Large intestine (tissue), 3 donors: Measurements from ENCODE around the gene GDPD2. TPM values are rescaled to one million over a fixed set of nuclear protein-coding genes. Genes with fewer than 3 reads are reported as not detected.

Source experiments
- DNase-seq, 2 donors: peaks; one replicate each; pipeline versions ENCODE4 v3.0.0 to v3.0.0-alpha.2; 2013
- H3K27ac ChIP-seq: one replicate; pipeline ENCODE4 v1.5.1; 2013; ENCODE audit warnings: low read length
- H3K27me3 ChIP-seq: 2 replicates; pipeline ENCODE4 v1.6.1; 2013; ENCODE audit warnings: low read length; ENCODE audit not compliant: control insufficient read depth, insufficient read depth
- H3K36me3 ChIP-seq: 2 replicates; pipeline ENCODE4 v1.6.1; 2013; ENCODE audit warnings: low read length; ENCODE audit not compliant: control insufficient read depth, insufficient read depth
- H3K4me1 ChIP-seq: one replicate; pipeline ENCODE4 v1.6.1; 2013; ENCODE audit warnings: low read length; ENCODE audit not compliant: control insufficient read depth, insufficient read depth
- H3K4me3 ChIP-seq: one replicate; pipeline ENCODE4 v1.5.1; 2013; ENCODE audit warnings: low read length
- H3K9me3 ChIP-seq: one replicate; pipeline ENCODE4 v1.6.1; 2013; ENCODE audit warnings: mild to moderate bottlenecking, low read depth, low read length, moderate library complexity; ENCODE audit not compliant: control insufficient read depth
- WGBS: methylation state at CpG from one replicate; pipeline ENCODE4 v1.1.5; 2013; ENCODE audit warnings: low lambda C conversion rate; ENCODE audit not compliant: insufficient coverage; 5-methylcytosine and 5-hydroxymethylcytosine counted together
- polyA plus RNA-seq: library from polyadenylated mRNA; unstranded; fragments of 120-200 nt; gene quantifications from one replicate; pipeline ENCODE4 v1.2.1, GENCODE V29; 2013

Gene GDPD2
- polyA plus RNA-seq, 1 donor, result 19.9 TPM

DNA sequence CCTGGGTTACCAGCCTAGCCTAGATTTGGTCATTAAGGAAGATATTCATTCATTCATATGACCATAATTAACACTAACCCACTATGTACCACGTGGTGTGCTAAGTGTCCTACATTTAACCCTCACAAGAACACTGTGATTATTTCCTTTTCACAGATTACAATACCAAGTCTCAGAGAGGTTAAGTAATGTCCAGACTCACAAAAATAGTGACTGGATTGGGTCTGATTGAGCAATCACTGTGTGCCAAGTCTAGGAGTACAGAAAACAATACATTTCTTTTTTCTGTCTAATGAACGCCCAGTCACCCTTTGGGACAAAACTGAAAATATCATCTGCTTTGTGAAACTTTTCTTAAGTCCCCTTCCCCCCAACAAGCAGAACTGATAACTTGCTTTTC, 13.9 kb downstream of the GDPD2 start:
- Histone ChIP-seq H3K9me3 (no peaks in the 10 kb centered on the region), H3K4me1 (peaks cover 8% of the 10 kb centered on the region), H3K27me3 (peaks cover 26% of the 10 kb centered on the region), H3K36me3 (no peaks in the 10 kb centered on the region), H3K4me3 (no peak overlapping the region), H3K27ac (no peak overlapping the region)
- no CpG with 5 or more reads among the region's 2 CpGs for WGBS
- DNase-seq, result no peak

DNA sequence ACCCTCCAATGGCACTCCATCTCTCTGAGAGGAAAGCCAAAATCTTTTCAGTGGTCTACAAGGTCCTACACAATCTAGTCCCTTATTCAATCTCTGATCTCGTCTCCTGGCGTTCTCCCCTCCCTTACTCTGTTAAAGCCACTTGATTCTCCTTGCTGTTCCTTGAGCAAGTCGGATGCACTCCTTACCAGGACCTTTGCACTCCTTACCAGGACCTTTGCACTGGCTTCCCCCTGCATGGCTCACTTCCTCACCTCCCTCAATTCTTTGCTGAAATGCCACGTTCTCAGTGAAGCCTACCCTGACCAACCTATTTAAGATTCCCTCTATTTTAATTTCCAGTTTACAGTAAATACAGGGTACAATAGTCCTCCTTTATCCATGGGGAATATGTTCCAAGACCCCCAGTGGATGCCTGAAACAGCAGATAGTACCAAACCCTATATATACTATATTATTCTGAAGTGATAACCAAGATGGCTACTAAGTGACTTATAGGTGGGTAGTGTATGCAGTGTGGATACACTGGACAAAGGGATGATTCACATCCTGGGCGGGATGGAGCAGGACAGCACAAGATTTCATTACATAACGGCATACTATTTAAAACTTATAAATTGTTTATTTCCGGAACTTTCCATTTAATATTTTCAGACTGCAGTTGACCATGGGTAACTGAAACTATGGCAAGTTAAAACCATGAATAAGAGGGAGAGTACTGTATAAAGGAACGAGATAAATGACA, 15.0 kb downstream of the GDPD2 start:
- Histone ChIP-seq H3K9me3 (no peaks in the 10 kb centered on the region), H3K4me1 (peaks cover 8% of the 10 kb centered on the region), H3K4me3 (no peak overlapping the region), H3K27ac (no peak overlapping the region), H3K27me3 (peaks cover 31% of the 10 kb centered on the region), H3K36me3 (no peaks in the 10 kb centered on the region)
- WGBS, result no CpG with 5 or more reads among the region's 8 CpGs
- no peak for DNase-seq

DNA sequence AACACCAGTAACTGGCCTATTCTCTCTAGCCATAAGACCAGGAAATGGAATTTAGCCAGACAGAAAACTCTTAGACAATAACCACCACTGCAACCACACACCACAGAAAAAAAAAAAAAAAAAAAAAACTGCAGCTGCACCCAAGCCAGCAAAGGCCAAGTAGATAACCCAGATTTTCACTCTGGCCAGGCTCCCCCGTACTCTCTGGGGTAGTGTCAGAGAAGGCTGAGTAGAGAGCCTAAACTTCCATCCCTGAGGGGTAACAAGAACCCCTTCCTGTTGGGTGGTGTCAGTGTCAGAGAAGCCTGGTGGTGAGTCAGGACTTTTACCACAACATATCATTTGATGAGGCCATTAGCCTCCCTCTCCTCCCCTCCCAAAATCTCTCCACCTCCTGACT, 15.9 kb downstream of the GDPD2 start:
- Histone ChIP-seq H3K27ac (no peak overlapping the region), H3K27me3 (peaks cover 40% of the 10 kb centered on the region), H3K4me3 (no peak overlapping the region), H3K9me3 (no peaks in the 10 kb centered on the region), H3K4me1 (peaks cover 5% of the 10 kb centered on the region), H3K36me3 (no peaks in the 10 kb centered on the region)
- no peak for DNase-seq
- WGBS, result no CpG with 5 or more reads among the region's 1 CpG

DNA sequence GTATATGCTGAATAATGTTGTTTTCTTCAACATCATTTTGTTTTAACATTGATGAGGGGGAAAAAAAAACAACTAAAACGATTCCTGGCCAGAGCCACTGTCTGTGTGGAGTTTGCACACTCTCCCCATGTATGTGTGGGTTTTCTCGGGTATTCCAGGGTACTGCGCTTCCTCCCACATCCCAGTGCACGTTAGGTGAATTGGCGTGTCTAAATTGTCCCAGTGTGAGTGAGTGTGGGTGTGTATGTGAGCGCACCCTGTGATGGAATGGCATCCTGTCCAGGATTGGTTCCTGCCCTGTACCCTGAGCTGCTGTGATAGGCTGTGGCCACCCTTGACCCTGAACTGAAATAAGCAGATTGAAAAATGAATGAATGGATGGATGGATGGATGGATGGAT, 19.1 kb downstream of the GDPD2 start:
- H3K4me3 ChIP-seq, result no peak overlapping the region
- H3K36me3 ChIP-seq, result no peaks in the 10 kb centered on the region
- peaks cover 54% of the 10 kb centered on the region for H3K27me3 ChIP-seq
- no CpG with 5 or more reads among the region's 6 CpGs for WGBS
- no peaks in the 10 kb centered on the region for H3K4me1 ChIP-seq
- no peak overlapping the region for H3K27ac ChIP-seq
- DNase-seq, result no peak
- no peaks in the 10 kb centered on the region for H3K9me3 ChIP-seq

DNA sequence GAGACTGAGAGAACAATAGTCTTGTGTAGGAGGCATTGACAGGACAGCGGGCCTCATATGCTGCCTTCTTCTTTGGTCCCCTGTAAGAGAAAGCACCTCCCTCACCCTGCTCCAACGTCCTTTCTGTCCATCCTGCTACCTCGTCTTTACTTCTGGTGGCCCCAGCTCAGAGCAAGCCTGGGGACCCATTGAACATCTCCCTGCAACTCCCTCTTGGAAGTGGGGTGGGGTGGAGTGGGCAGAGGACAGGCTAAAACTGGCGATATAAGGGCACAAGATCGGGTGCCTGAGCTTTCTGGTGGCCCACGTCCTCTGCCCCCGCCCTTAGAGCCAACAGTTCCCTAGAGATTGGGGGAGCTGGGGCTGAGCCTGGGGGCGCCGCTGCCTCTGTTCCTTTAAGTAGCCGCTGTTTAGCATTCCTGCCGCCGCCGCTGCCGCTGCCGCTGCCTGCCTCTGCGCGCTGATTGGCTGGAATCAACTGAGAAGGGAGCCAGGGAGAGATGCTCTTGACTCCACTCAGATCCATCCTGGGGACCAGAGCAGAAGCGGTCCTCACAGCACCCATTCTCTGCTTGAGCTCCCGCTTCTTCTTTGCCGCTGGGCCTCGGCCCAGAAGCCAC, 21.3 kb downstream of the GDPD2 start, which contains the start of gene DLG3:
Gene DLG3, plus strand, starts transcription at position 510 of the 620 bp plus-strand sequence. CDS start 367 bp downstream, outside the sequence.
- Histone ChIP-seq H3K27ac (no peak within 1 kb of the TSS), H3K27me3 (peaks cover 51% of the 10 kb centered on the region), H3K4me1 (no peaks in the 10 kb centered on the region), H3K36me3 (no peaks in the 10 kb centered on the region), H3K4me3 (no peak within 1 kb of the TSS), H3K9me3 (no peaks in the 10 kb centered on the region)
- WGBS, result no CpG with 5 or more reads among the region's 21 CpGs
- no peak for DNase-seq

DNA sequence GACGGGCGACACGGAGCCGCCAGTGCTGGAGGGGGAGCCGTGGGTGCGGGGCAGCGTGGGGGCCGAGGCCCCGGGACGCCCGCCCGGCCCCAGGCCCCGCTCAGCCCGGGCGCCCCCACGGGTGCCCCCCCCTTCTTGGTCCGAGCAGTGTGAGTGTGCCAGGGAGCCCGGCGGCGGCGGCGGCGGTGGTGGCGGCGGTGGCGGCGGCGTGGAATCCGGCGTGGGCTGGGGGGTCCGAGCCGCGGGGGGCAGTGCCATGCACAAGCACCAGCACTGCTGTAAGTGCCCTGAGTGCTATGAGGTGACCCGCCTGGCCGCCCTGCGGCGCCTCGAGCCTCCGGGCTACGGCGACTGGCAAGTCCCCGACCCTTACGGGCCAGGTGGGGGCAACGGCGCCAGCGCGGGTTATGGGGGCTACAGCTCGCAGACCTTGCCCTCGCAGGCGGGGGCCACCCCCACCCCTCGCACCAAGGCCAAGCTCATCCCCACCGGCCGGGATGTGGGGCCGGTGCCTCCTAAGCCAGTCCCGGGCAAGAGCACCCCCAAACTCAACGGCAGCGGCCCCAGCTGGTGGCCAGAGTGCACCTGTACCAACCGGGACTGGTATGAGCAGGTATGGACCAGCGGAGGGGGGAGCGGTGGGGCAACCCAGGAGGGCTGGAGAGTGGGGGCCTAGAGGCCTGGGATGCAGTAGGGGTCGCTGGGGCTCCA, 22.0 kb downstream of the GDPD2 start:
- no peaks in the 10 kb centered on the region for H3K36me3 ChIP-seq
- H3K27me3 ChIP-seq, result peaks cover 51% of the 10 kb centered on the region
- H3K27ac ChIP-seq, result no peak overlapping the region
- H3K4me3 ChIP-seq, result no peak overlapping the region
- no peak for DNase-seq
- H3K9me3 ChIP-seq, result no peaks in the 10 kb centered on the region
- no peaks in the 10 kb centered on the region for H3K4me1 ChIP-seq
- WGBS, result no CpG with 5 or more reads among the region's 61 CpGs

DNA sequence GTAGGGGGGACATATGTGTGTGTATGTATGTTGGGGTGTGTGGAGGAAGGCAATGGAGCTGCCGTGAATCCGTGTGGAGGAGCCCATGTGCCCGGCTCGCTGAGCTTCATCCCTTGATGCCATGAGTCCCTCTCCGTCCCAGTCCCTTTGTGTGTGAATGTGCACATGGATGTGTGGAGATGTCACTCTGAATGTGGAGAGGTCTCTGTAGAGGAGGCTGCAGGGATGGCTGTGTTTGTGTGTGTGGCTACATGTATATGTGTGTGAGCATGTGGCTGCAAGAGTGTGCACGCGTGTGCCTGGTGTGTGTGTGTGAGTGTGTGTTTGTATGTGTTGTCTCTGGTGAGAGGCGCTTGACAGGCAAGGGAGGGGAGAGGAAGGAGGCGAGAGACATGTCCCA, 22.8 kb downstream of the GDPD2 start:
- peaks cover 50% of the 10 kb centered on the region for H3K27me3 ChIP-seq
- H3K27ac ChIP-seq, result no peak overlapping the region
- no peak overlapping the region for H3K4me3 ChIP-seq
- no peaks in the 10 kb centered on the region for H3K9me3 ChIP-seq
- H3K36me3 ChIP-seq, result no peaks in the 10 kb centered on the region
- H3K4me1 ChIP-seq, result no peaks in the 10 kb centered on the region
- no CpG with 5 or more reads among the region's 9 CpGs for WGBS
- no peak for DNase-seq

DNA sequence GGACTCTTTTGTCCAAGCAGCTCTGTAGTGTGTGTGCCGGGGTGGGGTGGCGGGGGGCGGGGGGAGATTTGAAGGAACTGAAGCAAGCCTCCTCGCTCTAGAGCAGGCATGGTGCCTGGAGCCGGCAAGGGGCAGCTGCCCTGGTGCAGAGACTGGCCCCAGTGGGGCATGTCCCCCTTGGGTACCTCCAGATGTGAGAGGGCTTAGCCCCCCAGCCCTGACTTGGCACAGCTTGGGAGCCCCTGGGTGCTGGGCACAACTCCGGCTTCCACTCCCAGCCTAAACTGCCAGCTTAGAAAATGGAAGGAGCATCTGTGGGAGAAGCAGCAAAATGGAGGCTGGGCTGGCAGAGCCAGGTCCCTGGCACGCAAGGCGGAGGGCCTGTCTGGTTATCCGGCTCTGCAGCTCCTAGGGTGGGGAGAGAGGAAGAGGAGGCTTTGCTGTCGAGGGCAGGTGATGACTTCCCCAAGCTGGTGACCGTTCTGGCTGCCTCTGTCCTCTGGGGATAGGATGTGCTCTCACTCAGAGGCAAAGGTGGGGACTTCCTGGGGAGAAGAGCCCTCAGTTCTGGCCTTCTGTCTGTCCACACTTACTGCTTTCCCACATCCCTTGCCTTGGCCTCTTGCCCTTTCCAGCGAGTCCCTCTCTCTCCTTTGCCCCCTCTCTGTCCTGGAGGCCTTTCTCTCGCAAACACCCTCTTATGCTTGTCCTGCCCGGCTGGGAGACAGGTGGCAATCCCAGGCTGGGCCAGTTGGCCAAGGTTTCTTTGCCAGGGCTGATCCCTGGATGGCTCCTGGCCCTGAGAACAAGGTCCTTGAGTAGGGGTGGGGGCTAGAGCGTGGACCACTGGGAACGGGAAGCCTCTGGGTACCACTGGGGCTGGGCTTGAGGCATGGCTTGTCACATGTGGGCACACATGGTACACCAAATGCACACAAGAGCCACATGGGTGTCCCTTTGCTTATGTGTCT, 23.6 kb downstream of the GDPD2 start:
- Histone ChIP-seq H3K4me1 (no peaks in the 10 kb centered on the region), H3K36me3 (no peaks in the 10 kb centered on the region), H3K4me3 (no peak overlapping the region), H3K9me3 (no peaks in the 10 kb centered on the region), H3K27ac (no peak overlapping the region), H3K27me3 (peaks cover 46% of the 10 kb centered on the region)
- WGBS, result no CpG with 5 or more reads among the region's 16 CpGs
- DNase-seq, result no peak

DNA sequence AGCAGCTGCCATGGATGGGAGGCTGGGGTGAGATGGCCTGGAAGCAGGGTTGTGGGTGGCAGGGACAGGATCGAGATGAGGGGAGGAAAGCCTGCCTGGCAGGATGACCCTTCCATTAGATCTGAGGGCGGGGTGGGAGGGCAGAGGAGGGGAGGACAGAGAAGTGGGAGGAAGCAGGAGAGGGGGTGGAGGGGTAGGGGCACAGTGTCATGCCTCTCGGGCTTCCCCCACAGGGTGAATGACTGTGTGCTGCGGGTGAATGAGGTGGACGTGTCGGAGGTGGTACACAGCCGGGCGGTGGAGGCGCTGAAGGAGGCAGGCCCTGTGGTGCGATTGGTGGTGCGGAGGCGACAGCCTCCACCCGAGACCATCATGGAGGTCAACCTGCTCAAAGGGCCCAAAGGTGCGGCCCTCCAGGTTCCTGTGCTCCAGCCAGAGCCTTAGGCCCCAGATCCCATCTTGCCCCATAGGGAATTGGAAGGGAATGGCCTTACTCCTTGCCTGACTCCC, 26.4 kb downstream of the GDPD2 start:
- no peak overlapping the region for H3K4me3 ChIP-seq
- DNase-seq, result no peak
- no peaks in the 10 kb centered on the region for H3K36me3 ChIP-seq
- no CpG with 5 or more reads among the region's 14 CpGs for WGBS
- H3K4me1 ChIP-seq, result peaks cover 5% of the 10 kb centered on the region
- H3K27me3 ChIP-seq, result peaks cover 27% of the 10 kb centered on the region
- H3K27ac ChIP-seq, result no peak overlapping the region
- H3K9me3 ChIP-seq, result no peaks in the 10 kb centered on the region
